Small intestine (tissue), 7 donors: ENCODE results near the gene C17orf67. TPM values are rescaled to one million over a fixed set of nuclear protein-coding genes. Genes with fewer than 3 reads are reported as not detected.
A peak's percentile ranks its signal among the peaks of the same experiment; 100 is the strongest.

Source experiments
- DNase-seq, 2 donors: peaks; one replicate each; pipeline versions ENCODE4 v3.0.0 to v3.0.0-alpha.2; 2013
- FAIRE-seq: peaks from 2 replicates; lab custom pipeline; 2012; peaks lifted over from hg19 to GRCh38; lab: Jason Lieb, UNC
- H3K27ac ChIP-seq, 3 donors: one replicate each; pipeline ENCODE4 v1.5.1; 2013; ENCODE audit warnings: low read length in 2 of 3, mild to moderate bottlenecking in 2 of 3, control low read depth in 1 of 3, inconsistent platforms in 1 of 3, low read depth in 1 of 3, moderate library complexity in 1 of 3
- H3K27me3 ChIP-seq, 3 donors: one replicate each; pipeline ENCODE4 v1.6.1; 2013; ENCODE audit warnings: low read length in 3 of 3, inconsistent platforms in 1 of 3; ENCODE audit not compliant: control insufficient read depth in 3 of 3, insufficient read depth in 3 of 3
- H3K36me3 ChIP-seq, 3 donors: one replicate each; pipeline ENCODE4 v1.6.1; 2013; ENCODE audit warnings: low read length in 3 of 3, inconsistent platforms in 1 of 3, low read depth in 1 of 3, mild to moderate bottlenecking in 1 of 3, moderate library complexity in 1 of 3; ENCODE audit not compliant: control insufficient read depth in 3 of 3, insufficient read depth in 2 of 3
- H3K4me1 ChIP-seq, 3 donors: one replicate each; pipeline ENCODE4 v1.6.1; 2013; ENCODE audit warnings: low read length in 2 of 3, inconsistent platforms in 1 of 3, low read depth in 1 of 3, mild to moderate bottlenecking in 1 of 3, moderate library complexity in 1 of 3; ENCODE audit not compliant: control insufficient read depth in 3 of 3, insufficient read depth in 2 of 3
- H3K4me3 ChIP-seq, 3 donors: one replicate each; pipeline ENCODE4 v1.5.1; 2013; ENCODE audit warnings: low read length in 3 of 3, control low read depth in 1 of 3, inconsistent platforms in 1 of 3, low read depth in 1 of 3, mild to moderate bottlenecking in 1 of 3, moderate library complexity in 1 of 3
- H3K9me3 ChIP-seq, 2 donors: one replicate each; pipeline ENCODE4 v1.6.1; 2013; ENCODE audit warnings: low read depth in 1 of 2, low read length in 1 of 2; ENCODE audit not compliant: control insufficient read depth in 2 of 2, insufficient read depth in 1 of 2
- WGBS, 3 donors: extraction: QIAGEN DNeasy Blood & Tissue Kit; methylation state at CpG; one replicate each; pipeline ENCODE4 v1.1.7; 2013; 5-methylcytosine and 5-hydroxymethylcytosine counted together
- polyA plus RNA-seq, 4 donors: library from polyadenylated mRNA; stranded (reverse) in 3 of 4; unstranded in 1 of 4; fragments of 200-250 nt in 3 of 4; fragments of 120-200 nt in 1 of 4; gene quantifications; one replicate each; pipeline versions ENCODE4 v1.2.1 to v1.2.3, GENCODE V29; 2013
- donor health status: healthy with polysubstance abuse.
- donor health status: control.
- donor health status: control.
- donor health status: Bipolar disorder and iron deficiency.
- donor health status: healthy.

The C17orf67 gene
- polyA plus RNA-seq, 4 donors = 0.62 to 41.9 (median 6.6) TPM

- no peaks in the 10 kb centered on the region for H3K9me3 ChIP-seq
- H3K4me3 ChIP-seq = no peak overlapping the region
- H3K27ac ChIP-seq = no peak overlapping the region
- peaks cover 0 to 2% (median 0%) of the 10 kb centered on the region in 3 donors for H3K27me3 ChIP-seq
- DNase-seq (no peak), FAIRE-seq (no peak)
- H3K4me1 ChIP-seq = peaks cover 0 to 9% (median 0%) of the 10 kb centered on the region in 3 donors
- no peaks in the 10 kb centered on the region for H3K36me3 ChIP-seq
- WGBS, 3 donors = 87 to 94% (median 90%) methylated on average over 8 of the region's 8 CpGs
Measured at GRCh38 chr17:56796536-56796935, 37.2 kb downstream of the C17orf67 start.

DNA sequence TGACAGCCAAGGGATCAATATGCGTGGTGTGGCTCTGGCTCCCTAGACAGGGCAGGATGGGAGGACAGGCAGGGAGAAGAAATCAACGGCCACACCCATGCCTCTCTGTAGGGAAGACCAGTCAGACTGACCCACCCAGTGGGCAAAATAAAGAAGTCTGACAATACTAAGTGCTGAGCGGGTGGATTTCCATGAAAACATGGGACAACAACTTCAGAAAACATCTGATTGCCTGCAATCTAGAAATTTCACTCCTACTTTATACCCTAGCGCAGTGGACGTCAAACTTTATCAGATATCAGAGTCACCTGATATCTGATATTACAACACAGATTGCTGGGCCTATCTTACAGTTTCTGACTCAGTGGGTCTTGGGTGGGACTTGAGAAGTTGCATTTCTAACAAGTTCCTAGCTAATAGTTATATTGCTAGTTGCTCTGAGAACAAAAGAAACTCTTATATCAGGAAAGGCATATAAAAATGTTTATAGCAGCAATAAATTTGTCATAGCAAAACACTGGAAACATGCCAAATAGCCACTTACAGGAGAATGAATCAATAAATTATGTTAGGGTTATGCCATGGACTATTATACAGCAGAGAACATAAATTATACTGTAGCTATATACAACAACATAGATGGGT is 38.4 kb downstream of the C17orf67 start:
- Histone ChIP-seq H3K27me3 (no peaks in the 10 kb centered on the region), H3K36me3 (no peaks in the 10 kb centered on the region), H3K4me3 (peak overlapping the region in 1 of 3 donors; percentile 39), H3K4me1 (peaks cover 0 to 9% (median 0%) of the 10 kb centered on the region in 3 donors), H3K9me3 (no peaks in the 10 kb centered on the region), H3K27ac (peak overlapping the region in 2 of 3 donors; percentile 53 to 82)
- peak; percentile 55 for FAIRE-seq
- WGBS, 3 donors = 14 to 60% (median 39%) methylated on average over 5 of the region's 5 CpGs
- peak in 1 of 2 donors; percentile 89 for DNase-seq

- no peak for FAIRE-seq
- 7 to 36% (median 25%) methylated on average over 3 of the region's 3 CpGs for WGBS, 3 donors
Measured at GRCh38 chr17:56793957-56794356, 39.8 kb downstream of the C17orf67 start.

GRCh38 chr17:56793531-56793930 is 40.2 kb downstream of the C17orf67 start:
- Histone ChIP-seq H3K27ac (peak overlapping the region in 2 of 3 donors; percentile 1 to 57), H3K4me1 (peaks cover 0 to 9% (median 0%) of the 10 kb centered on the region in 3 donors), H3K27me3 (no peaks in the 10 kb centered on the region), H3K4me3 (peak overlapping the region in 1 of 3 donors; percentile 0), H3K9me3 (no peaks in the 10 kb centered on the region), H3K36me3 (no peaks in the 10 kb centered on the region)
- DNase-seq = no peak
- FAIRE-seq = no peak

More at GRCh38 chr17:56793957-56794356, 39.8 kb downstream of the C17orf67 start:
- H3K27ac ChIP-seq = peak overlapping the region in 2 of 3 donors; percentile 1 to 57
- no peaks in the 10 kb centered on the region for H3K36me3 ChIP-seq
- H3K4me1 ChIP-seq = peaks cover 0 to 9% (median 0%) of the 10 kb centered on the region in 3 donors
- H3K4me3 ChIP-seq = peak overlapping the region in 1 of 3 donors; percentile 39
- no peaks in the 10 kb centered on the region for H3K27me3 ChIP-seq
- peak in 1 of 2 donors; percentile 89 for DNase-seq
- no peaks in the 10 kb centered on the region for H3K9me3 ChIP-seq

- no peak for FAIRE-seq
- Histone ChIP-seq H3K27me3 (no peaks in the 10 kb centered on the region), H3K27ac (no peak overlapping the region), H3K4me3 (no peak overlapping the region), H3K9me3 (no peaks in the 10 kb centered on the region), H3K4me1 (peaks cover 0 to 9% (median 0%) of the 10 kb centered on the region in 3 donors), H3K36me3 (no peaks in the 10 kb centered on the region)
- WGBS, 3 donors = 92 to 97% (median 97%) methylated on average over 1 of the region's 1 CpG
- DNase-seq = no peak
Measured at GRCh38 chr17:56792267-56792666, 41.5 kb downstream of the C17orf67 start.

- FAIRE-seq = no peak
- Histone ChIP-seq H3K36me3 (no peaks in the 10 kb centered on the region), H3K9me3 (no peaks in the 10 kb centered on the region), H3K27me3 (peaks cover 0 to 4% (median 0%) of the 10 kb centered on the region in 3 donors), H3K4me1 (peaks cover 0 to 3% (median 0%) of the 10 kb centered on the region in 3 donors), H3K27ac (peak overlapping the region in 2 of 3 donors; percentile 39 to 77), H3K4me3 (no peak overlapping the region)
- DNase-seq = peak in 1 of 2 donors; percentile 87
- WGBS, 3 donors = 24 to 38% (median 35%) methylated on average over 7 of the region's 7 CpGs
Measured at GRCh38 chr17:56786989-56787482, 46.7 kb downstream of the C17orf67 start.

- no peaks in the 10 kb centered on the region for H3K36me3 ChIP-seq
- no peak overlapping the region for H3K4me3 ChIP-seq
- FAIRE-seq (no peak), DNase-seq (peak in 1 of 2 donors; percentile 70)
- WGBS, 3 donors = 30 to 67% (median 47%) methylated on average over 9 of the region's 9 CpGs
- no peaks in the 10 kb centered on the region for H3K9me3 ChIP-seq
- H3K27me3 ChIP-seq = peaks cover 0 to 13% (median 0%) of the 10 kb centered on the region in 3 donors
- H3K27ac ChIP-seq = peak overlapping the region in 2 of 3 donors; percentile 58 to 73
- peaks cover 0 to 3% (median 0%) of the 10 kb centered on the region in 3 donors for H3K4me1 ChIP-seq
Measured at GRCh38 chr17:56785997-56786680, 47.6 kb downstream of the C17orf67 start.

GRCh38 chr17:56785405-56785804 is 48.3 kb downstream of the C17orf67 start:
- H3K9me3 ChIP-seq = no peaks in the 10 kb centered on the region
- DNase-seq = peak in 1 of 2 donors; percentile 19
- H3K27me3 ChIP-seq = peaks cover 0 to 20% (median 0%) of the 10 kb centered on the region in 3 donors
- no peaks in the 10 kb centered on the region for H3K36me3 ChIP-seq
- peak overlapping the region in 1 of 3 donors; percentile 73 for H3K27ac ChIP-seq
- no peak for FAIRE-seq
- no peak overlapping the region for H3K4me3 ChIP-seq
- 41 to 59% (median 47%) methylated on average over 5 of the region's 5 CpGs for WGBS, 3 donors
- H3K4me1 ChIP-seq = peaks cover 0 to 3% (median 0%) of the 10 kb centered on the region in 3 donors
